Stimulated activated CD4-positive, alpha-beta T cell treated with anti-CD3 and anti-CD28 coated beads, TNF-alpha, amount 100 ng/mL, for 24 hours (primary cell): ENCODE results near the gene MBD5.

Source experiments
- DNase-seq, 3 experiments: peaks; one replicate each; pipeline ENCODE4 v3.0.0-alpha.2; 2020; ENCODE audit warnings: low read depth in 3 of 3

The MBD5 gene

DNA sequence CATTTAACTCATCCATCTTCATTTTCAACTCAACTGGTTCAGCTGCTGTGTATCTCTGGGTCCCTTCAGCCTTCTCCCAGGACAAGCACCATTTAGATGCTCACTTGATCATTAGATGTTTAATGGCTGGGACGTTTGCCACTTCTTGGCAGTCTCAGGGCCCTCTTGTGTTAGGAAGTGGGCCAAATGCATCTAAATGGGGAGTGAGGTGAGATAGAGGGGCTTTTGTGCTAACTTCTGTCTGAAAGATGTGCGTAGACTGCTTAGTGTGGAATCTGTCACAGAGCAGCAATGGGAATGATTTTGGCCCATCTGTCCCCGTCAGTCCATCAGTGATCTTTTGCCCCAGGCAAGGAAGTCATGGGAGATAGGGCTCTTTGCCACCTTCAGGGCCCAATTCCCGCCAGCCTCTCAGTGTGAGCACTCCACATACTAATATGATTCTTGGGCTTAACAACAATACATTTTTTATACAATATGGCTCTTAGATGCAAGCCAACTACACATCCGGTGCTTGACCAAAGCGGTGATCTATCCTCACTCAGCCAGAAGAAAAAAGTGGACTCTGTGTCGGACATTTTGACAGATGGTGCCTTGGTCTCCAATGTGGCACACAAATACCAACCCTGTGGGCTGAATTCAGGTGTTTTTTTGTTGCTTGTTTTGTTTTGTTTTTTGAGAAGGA is 528.0 kb downstream of the MBD5 start:
- DNase-seq, result no peak

GRCh38 chr2:148552675-148553331 is 531.9 kb downstream of the MBD5 start:
- DNase-seq, result no peak

DNA sequence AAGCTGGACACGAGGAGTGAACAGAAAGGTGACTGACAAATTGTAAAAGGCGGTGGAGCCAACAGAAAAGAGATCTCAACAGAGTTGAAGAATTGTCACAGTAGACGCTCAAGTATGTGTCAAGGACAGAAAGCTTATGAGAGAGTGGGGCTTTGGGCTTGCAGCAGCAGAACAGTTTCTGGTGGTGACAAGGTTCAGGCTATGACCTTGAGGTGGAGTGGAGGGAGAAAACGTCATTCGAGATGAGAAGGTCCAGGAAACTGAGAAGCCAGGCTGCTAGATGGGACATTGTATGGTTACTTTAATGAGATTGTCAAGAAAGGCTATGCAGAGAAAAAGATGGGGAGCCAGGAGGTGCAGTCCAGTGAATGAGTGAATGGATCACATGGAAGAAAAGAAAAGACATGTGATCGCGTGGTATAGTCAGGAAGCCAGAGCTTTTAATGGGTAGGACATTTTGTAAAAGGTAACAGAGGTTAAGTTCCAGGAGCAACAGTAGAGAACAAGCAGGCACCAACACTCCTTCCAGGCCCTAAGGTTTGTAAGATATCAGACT is 532.5 kb downstream of the MBD5 start:
- DNase-seq, result no peak

- no peak for DNase-seq
These were observed 533.8 kb downstream of the MBD5 start for GRCh38 chr2:148554459-148555247.

- DNase-seq, result no peak
These were observed 534.9 kb downstream of the MBD5 start for GRCh38 chr2:148555622-148556294.

GRCh38 chr2:148557844-148558436 is 537.0 kb downstream of the MBD5 start:
- DNase-seq, result no peak

GRCh38 chr2:148560496-148560895 is 539.6 kb downstream of the MBD5 start:
- DNase-seq, result no peak

DNA sequence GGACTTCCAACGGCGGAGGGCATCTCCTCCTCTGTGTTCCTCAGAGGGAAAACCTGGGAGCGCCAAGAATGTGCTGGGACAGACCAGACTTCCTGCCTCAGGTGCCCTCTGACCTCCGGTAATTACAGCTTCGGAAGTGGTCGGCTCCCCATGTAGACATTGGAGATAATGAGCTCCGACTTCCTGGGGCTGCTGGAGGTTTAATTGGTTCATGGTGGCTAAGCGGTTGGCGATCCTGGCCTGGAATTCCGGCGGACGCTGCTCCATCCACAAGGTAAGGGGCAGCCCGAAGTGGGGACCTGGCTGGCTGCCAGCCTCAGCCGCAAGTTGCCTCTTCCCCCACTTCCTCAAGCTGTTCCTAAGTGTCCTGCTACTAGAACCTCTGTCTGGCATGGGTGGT is 540.5 kb downstream of the MBD5 start:
- DNase-seq, result no peak

DNA sequence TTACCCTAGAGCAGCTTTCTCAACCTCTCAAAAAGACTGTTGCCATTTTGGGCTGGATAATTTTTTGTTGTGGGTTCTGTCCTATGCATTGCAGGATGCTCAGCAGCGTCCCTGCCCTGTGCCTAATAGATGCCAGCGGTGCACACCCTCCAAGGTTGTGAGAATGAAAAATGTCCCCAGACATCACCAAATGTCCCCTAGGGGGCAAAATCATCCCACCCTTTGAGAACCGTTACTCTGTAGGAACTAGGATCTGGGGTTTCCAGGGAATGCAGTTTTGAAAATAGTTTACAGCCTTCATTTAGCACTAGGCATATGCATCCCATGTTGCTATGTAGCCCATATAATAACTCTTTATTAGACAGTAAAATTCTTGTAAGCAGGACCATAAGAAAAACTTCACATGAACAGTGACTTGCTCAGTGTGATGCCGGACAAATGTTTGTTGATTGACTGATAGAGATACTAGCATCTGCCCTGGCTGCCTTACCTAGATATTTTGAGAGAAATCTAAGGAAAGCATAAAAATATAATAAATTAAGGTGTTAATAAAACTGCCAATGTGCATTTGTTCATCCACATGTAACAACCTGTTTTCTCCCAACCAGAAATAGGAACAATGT is 544.5 kb downstream of the MBD5 start:
- DNase-seq, result no peak
